Measurements from ENCODE around the gene SEMA5B.

SEMA5B gene

GRCh38 chr3:122940628-122941086, 86.9 kb downstream of the SEMA5B start:
- DNase-seq, result no peak

GRCh38 chr3:122938783-122939425, 88.7 kb downstream of the SEMA5B start:
- DNase-seq, result no peak

- no peak for DNase-seq
These were observed 89.8 kb downstream of the SEMA5B start for GRCh38 chr3:122937745-122938144.

GRCh38 chr3:122936986-122937385, 90.6 kb downstream of the SEMA5B start:
- DNase-seq, result no peak

- DNase-seq, result no peak
These were observed 91.2 kb downstream of the SEMA5B start for GRCh38 chr3:122936335-122936734.

- DNase-seq, result no peak
These were observed 93.3 kb downstream of the SEMA5B start for GRCh38 chr3:122934251-122934650.

GRCh38 chr3:122932251-122932967, 95.2 kb downstream of the SEMA5B start:
- DNase-seq, result no peak

- no peak for DNase-seq
These were observed 95.9 kb downstream of the SEMA5B start for GRCh38 chr3:122931636-122932035.

GRCh38 chr3:122930063-122930997, 97.2 kb downstream of the SEMA5B start:
- no peak for DNase-seq

GRCh38 chr3:122929188-122930062, 98.1 kb downstream of the SEMA5B start:
- no peak for DNase-seq

GRCh38 chr3:122928396-122929187, 99.0 kb downstream of the SEMA5B start:
- no peak for DNase-seq

- DNase-seq, result no peak
These were observed 99.8 kb downstream of the SEMA5B start for GRCh38 chr3:122927726-122928125.

- no peak for DNase-seq
These were observed 100.8 kb downstream of the SEMA5B start for GRCh38 chr3:122926811-122927210.

- no peak for DNase-seq
These were observed 101.2 kb downstream of the SEMA5B start for GRCh38 chr3:122926322-122926721.

- DNase-seq, result no peak
These were observed 101.8 kb downstream of the SEMA5B start for GRCh38 chr3:122925756-122926155.

GRCh38 chr3:122924056-122924455, 103.5 kb downstream of the SEMA5B start:
- DNase-seq, result no peak

- no peak for DNase-seq
These were observed 104.0 kb downstream of the SEMA5B start for GRCh38 chr3:122923611-122924010.

- no peak for DNase-seq
These were observed 105.5 kb downstream of the SEMA5B start for GRCh38 chr3:122921791-122922651.

GRCh38 chr3:122920986-122921385, 106.6 kb downstream of the SEMA5B start:
- DNase-seq, result no peak

GRCh38 chr3:122919291-122919610, 108.3 kb downstream of the SEMA5B start:
- DNase-seq, result no peak

Measured in activated CD4-positive, alpha-beta T cell treated with anti-CD3 and anti-CD28 coated beads for 1 hour (primary cell).